CD4-positive, alpha-beta T cell treated with Interleukin-21 for 1 hour (primary cell): ENCODE data around the gene PCSK6.
"Not testable (repeated sequence)": the region's sequence is repeated elsewhere in the genome, so short reads cannot be mapped to it uniquely, and the experiment has no call there.

ENCODE experiments used
- DNase-seq: peaks from one replicate; pipeline ENCODE4 v3.0.0-alpha.2; 2020

The PCSK6 gene

GRCh38 chr15:101427606-101428487 is 61.7 kb downstream of the PCSK6 start:
- DNase-seq = no peak

GRCh38 chr15:101426761-101427333 is 62.7 kb downstream of the PCSK6 start:
- DNase-seq = no peak

GRCh38 chr15:101425787-101426365 is 63.6 kb downstream of the PCSK6 start:
- DNase-seq = no peak

GRCh38 chr15:101424984-101425383 is 64.5 kb downstream of the PCSK6 start:
- no peak for DNase-seq

GRCh38 chr15:101420232-101420631 is 69.3 kb downstream of the PCSK6 start:
- DNase-seq = no peak

- not testable (repeated sequence) for DNase-seq
Observed at GRCh38 chr15:101416475-101416874, 73.0 kb downstream of the PCSK6 start.

GRCh38 chr15:101413239-101413638 is 76.3 kb downstream of the PCSK6 start:
- DNase-seq = no peak

GRCh38 chr15:101411581-101411980 is 77.9 kb downstream of the PCSK6 start:
- no peak for DNase-seq

GRCh38 chr15:101411085-101411484 is 78.4 kb downstream of the PCSK6 start:
- no peak for DNase-seq

GRCh38 chr15:101410612-101411011 is 78.9 kb downstream of the PCSK6 start:
- no peak for DNase-seq

GRCh38 chr15:101409621-101410020 is 79.9 kb downstream of the PCSK6 start:
- no peak for DNase-seq

GRCh38 chr15:101407966-101408775 is 81.3 kb downstream of the PCSK6 start:
- DNase-seq = no peak

GRCh38 chr15:101407439-101407838 is 82.1 kb downstream of the PCSK6 start:
- no peak for DNase-seq

GRCh38 chr15:101406526-101407195 is 82.8 kb downstream of the PCSK6 start:
- DNase-seq = no peak

GRCh38 chr15:101406036-101406435 is 83.5 kb downstream of the PCSK6 start:
- no peak for DNase-seq

- no peak for DNase-seq
Observed at GRCh38 chr15:101404245-101404644, 85.3 kb downstream of the PCSK6 start.

GRCh38 chr15:101402883-101403282 is 86.6 kb downstream of the PCSK6 start:
- not testable (repeated sequence) for DNase-seq

GRCh38 chr15:101401286-101401685 is 88.2 kb downstream of the PCSK6 start:
- DNase-seq = no peak

- no peak for DNase-seq
Observed at GRCh38 chr15:101399431-101399830, 90.1 kb downstream of the PCSK6 start.

GRCh38 chr15:101398247-101398646 is 91.3 kb downstream of the PCSK6 start:
- DNase-seq = no peak

GRCh38 chr15:101397521-101398003 is 91.9 kb downstream of the PCSK6 start:
- no peak for DNase-seq

- DNase-seq = no peak
Observed at GRCh38 chr15:101396484-101397261, 92.8 kb downstream of the PCSK6 start.
